Measurements from ENCODE around the gene BAZ1B.
"Not testable (repeated sequence)": the region's sequence is repeated elsewhere in the genome, so short reads cannot be mapped to it uniquely, and the experiment has no call there.

GRCh38 chr7:73420016-73420415, 102.1 kb downstream of the BAZ1B start:
- not testable (repeated sequence) for TF ChIP-seq CTCF, POLR2A (IDR thresholded peaks at IDR 0.05)

Data from adrenal gland (tissue), 5 donors.